KOPT-K1 (cell line): ENCODE data around the gene TLN1.

ENCODE experiments used
- H3K27ac ChIP-seq: fragments of 200-600 bp; sonication (generic); 2 replicates; pipeline ENCODE4 v1.5.1; 2016; ENCODE audit warnings: antibody characterized with exemption, mild to moderate bottlenecking, low read depth, low read length; ENCODE audit not compliant: poor library complexity, severe bottlenecking
- H3K36me3 ChIP-seq: fragments of 200-600 bp; sonication (generic); 2 replicates; pipeline ENCODE4 v1.5.1; 2017; ENCODE audit warnings: antibody characterized with exemption, mild to moderate bottlenecking, low read length, moderate library complexity; ENCODE audit not compliant: insufficient read depth
- H3K9me3 ChIP-seq: fragments of 200-600 bp; sonication (generic); 2 replicates; pipeline ENCODE4 v1.5.1; 2017; ENCODE audit warnings: antibody characterized with exemption, low read length, mild to moderate bottlenecking; ENCODE audit not compliant: insufficient read depth, poor library complexity, severe bottlenecking

Gene TLN1

DNA sequence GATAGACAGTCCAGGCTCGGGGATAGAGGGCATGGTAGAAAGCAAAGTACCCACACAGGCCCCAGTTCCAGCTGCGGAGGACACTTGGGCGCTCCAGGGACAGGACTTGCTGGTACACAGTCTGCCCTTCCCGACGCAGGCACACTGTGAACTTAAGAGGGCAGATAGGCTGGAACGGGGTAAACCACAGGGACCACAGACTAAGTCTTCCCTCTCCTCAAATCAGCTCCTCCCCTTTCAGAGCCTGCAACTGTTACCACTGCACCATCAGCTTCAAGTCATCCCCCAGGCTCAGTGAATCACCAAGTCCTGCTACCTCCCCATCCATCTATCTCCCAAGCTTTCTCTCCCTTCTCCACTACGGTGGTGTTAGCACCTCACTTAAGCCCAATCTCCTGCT, 9.7 kb upstream of the TLN1 start:
- Histone ChIP-seq H3K27ac (no peak overlapping the region), H3K36me3 (peaks cover 66% of the 10 kb centered on the region), H3K9me3 (no peaks in the 10 kb centered on the region)

DNA sequence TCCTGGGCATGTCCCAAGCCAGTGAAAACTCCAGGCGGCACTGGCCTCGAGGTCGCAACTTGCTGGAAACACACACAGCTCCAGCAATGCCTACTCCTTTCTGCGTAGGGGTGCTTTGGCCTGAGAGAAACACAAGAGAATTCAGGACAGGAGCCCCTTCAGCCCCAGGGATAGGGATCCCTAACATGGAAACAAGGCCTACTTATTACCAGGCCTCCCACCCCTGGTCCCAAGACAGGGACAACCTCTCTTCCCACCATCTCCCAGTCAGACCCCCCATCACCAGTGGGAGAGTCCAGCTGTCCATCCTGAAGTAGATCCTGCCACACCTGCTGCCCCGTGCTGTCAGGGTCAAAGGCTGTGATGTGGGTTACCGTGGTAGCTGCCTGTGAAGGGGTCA, 8.2 kb upstream of the TLN1 start:
- Histone ChIP-seq H3K9me3 (no peaks in the 10 kb centered on the region), H3K36me3 (peaks cover 81% of the 10 kb centered on the region), H3K27ac (no peak overlapping the region)

DNA sequence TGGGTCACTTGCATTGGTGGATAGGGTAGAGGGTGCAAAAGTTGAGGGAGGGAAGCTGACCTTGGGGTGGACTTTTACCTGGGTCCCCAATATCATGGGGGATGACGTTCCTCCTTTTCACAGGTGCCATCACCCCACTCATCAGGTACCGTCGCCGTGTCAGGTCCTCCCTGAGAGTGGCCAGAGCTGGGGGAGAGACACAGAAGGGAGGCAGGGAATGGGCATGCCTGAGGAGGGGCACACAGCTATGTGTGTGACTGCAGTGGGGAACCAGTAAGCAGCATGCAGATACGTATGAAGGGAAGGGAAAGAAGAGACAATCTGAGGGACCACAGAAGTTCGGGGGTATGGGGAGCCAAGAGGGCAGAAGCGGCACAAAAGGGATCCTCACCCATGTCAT, 6.9 kb upstream of the TLN1 start:
- Histone ChIP-seq H3K36me3 (peaks cover 74% of the 10 kb centered on the region), H3K27ac (no peak overlapping the region), H3K9me3 (no peaks in the 10 kb centered on the region)

DNA sequence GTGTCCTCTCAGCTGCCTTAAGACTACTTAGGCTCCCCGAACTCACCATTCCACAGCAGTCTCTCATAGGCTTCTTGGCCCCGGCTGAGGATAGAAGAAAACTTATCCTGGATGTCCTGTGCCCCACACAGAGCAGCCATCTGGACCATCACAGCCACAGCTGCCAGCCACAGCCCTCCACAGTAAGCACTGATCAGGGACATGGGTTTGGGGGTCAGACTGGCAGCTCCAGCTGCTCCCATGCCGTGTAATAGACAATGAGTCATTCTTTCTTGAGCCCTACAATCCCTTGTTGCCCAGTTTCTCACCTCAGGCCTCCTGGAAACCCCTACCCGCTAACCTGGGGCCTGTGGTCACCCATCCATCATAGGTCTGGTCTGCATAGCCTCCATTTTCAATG, 6.2 kb upstream of the TLN1 start:
- H3K9me3 ChIP-seq = no peaks in the 10 kb centered on the region
- no peak overlapping the region for H3K27ac ChIP-seq
- peaks cover 66% of the 10 kb centered on the region for H3K36me3 ChIP-seq

DNA sequence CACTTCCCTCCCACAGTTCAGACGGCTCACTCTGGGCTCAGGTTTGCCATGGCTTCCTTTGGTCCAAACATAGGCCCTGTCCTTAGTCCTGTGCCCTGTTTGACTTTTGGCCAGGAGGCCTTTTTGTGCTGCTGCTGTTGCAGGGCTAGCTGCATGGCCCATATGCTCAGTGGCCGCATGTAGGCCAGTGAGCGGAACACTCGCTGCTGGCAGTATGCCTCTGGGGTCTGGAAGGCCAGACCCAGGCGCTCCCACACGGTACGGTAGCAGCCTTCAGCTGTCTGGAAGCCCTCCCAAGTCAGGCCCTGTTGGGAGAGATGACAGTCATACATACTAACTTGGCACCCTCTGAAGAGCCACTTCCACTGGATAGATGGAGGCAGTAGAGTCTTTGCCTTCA, 5.1 kb upstream of the TLN1 start:
- Histone ChIP-seq H3K9me3 (no peaks in the 10 kb centered on the region), H3K36me3 (peaks cover 60% of the 10 kb centered on the region), H3K27ac (no peak overlapping the region)

DNA sequence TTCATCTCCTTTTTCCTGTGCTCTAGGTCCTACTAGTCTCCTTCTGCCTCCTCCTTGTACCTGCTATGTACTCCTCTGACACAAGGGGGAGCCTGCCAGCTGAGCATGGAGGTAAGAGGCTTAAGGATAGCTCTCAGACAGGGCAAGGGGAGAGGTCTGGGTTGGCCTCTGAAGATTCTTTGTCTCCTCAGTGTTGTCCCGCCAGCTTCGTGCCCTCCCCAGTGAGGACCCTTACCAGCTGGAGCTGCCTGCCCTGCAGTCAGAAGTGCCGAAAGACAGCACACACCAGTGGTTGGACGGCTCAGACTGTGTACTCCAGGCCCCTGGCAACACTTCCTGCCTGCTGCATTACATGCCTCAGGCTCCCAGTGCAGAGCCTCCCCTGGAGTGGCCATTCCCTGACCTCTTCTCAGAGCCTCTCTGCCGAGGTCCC, 4.2 kb upstream of the TLN1 start:
- no peaks in the 10 kb centered on the region for H3K9me3 ChIP-seq
- H3K36me3 ChIP-seq = peaks cover 60% of the 10 kb centered on the region
- H3K27ac ChIP-seq = no peak overlapping the region

DNA sequence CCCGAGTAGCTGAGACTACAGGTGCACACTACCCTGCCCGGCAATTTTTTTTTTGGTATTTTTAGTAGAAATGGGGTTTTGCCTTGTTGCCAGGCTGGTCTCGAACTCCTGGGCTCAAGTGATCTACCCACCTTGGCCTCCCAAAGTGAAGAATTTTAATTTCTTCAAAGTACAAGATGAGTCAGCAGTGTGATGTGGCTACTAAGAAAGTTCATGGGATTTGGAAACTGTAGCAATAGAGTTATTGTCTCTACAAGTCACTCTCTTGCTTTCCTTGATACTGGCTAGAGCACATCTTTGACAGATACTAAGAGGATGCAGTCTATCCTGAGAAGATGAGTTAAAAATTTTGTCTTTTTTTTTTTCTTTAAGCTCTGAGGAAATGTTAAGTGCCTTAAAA, 2.1 kb upstream of the TLN1 start:
- Histone ChIP-seq H3K9me3 (no peaks in the 10 kb centered on the region), H3K36me3 (peaks cover 40% of the 10 kb centered on the region), H3K27ac (no peak overlapping the region)

DNA sequence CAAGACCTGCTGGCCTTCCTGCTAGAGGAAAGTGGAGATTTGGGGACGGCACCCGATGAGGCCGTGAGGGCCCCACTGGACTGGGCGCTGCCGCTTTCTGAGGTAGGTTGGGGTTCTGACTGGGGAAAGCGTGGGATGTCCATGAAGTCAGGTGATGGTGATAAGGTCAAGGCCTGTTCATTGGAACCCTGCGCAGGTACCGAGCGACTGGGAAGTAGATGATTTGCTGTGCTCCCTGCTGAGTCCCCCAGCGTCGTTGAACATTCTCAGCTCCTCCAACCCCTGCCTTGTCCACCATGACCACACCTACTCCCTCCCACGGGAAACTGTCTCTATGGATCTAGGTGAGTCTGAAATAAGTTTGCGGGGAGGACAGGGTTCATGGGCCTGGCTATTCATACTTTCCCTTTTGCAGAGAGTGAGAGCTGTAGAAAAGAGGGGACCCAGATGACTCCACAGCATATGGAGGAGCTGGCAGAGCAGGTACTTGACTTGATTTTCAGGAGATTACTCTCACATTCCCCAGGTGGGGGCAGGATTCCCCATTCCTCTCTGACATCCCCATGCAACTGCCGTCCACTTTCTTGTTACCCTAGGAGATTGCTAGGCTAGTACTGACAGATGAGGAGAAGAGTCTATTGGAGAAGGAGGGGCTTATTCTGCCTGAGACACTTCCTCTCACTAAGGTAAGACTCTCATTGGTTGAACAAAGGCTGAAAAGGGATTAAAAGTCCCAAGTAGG, 976 bp upstream of the TLN1 start:
- Histone ChIP-seq H3K9me3 (no peaks in the 10 kb centered on the region), H3K36me3 (peaks cover 29% of the 10 kb centered on the region), H3K27ac (peak overlapping the region; percentile 81)

DNA sequence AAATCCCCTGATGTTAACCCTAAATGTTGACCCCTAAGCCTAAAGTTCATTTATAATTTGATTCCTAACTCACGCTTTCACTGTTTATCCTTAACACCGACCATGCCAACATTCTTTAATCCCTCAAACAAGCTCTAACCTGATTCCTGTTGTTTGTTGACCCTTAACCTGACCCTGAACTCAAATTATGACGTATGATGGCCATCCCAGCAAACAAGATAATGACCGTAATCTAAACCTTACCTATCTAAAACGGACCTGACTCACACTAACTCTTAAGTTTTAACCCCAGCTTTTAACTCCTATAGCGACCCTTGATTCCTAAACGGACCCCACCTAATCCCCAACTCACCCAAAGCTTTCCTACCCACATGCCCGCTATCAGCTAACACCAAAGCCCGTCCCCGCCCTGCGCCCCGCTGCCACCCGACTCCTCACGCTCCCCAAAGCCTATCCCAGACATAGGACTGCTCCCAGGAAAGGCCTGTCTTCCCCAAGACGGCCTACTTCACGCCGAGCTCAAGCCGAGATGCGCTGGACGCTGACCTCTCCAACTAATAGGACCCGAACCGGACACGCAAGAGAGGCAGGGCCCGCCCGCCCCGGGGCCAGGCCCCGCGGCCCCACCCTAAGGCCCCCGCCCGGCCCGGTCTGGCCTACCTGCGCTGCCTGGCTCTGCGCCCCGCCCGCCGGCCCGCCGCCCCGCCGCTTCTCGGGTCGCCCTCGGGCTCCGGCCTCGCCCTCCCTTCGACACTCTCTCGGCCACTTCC, 395 bp downstream of the TLN1 start:
- Histone ChIP-seq H3K9me3 (no peaks in the 10 kb centered on the region), H3K36me3 (peaks cover 22% of the 10 kb centered on the region), H3K27ac (peak overlapping the region; percentile 81)

DNA sequence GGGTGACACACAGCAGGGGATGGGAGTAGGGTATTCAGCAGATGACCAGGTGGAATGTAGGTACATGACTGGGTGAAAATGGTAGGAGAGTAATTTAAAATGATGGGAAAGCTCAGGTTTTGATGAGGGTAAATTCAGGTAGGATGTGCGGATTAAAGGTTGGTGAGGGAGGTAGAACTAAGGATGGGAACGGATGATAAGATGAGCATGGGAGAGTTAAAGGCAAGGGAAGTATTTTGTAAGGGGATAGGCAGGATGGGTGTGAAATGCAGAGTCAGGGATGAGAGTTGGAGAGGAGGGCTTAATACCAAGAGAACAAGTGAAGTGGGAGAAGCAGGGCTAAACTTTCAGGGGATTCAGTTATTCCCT, 1.5 kb downstream of the TLN1 start:
- peaks cover 19% of the 10 kb centered on the region for H3K36me3 ChIP-seq
- peak overlapping the region; percentile 81 for H3K27ac ChIP-seq
- H3K9me3 ChIP-seq = no peaks in the 10 kb centered on the region

DNA sequence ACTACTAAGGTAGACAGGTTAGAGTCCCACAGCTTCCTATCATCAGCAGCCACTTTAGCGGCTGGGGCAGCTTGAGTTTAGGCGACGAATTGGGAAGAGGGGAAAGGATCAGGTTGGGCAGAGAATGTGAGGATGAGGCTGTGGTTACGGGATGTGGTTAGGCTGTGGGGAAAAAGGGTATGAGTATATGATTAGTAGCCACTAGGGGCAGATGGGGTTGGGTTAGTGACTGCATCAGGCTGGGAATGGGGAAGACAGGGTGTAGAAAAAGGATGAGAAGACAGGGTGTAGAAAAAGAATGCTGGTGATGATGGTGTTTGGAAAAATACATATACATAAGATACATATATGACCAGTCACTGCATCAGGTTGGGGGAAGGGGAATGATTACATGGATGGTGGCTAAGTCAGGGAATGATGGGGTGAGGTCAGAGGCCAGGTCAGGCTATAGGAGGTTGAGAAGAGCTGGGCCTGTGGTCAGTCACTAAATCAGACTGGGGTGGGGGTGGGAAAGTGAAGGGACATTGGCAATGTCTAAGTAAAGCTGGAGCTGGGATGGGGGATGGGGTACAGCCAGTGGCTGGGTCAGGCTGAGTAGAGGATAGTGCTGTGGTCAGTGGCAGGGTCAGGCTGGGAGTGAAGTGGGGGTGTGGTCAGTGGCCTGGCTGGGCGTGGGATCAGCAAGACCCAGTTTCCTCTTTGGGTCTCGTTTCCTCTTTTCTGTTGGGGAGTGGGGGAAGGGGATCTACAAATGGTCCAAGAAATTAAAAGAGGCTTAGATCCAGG, 2.1 kb downstream of the TLN1 start:
- Histone ChIP-seq H3K9me3 (no peaks in the 10 kb centered on the region), H3K36me3 (peaks cover 21% of the 10 kb centered on the region), H3K27ac (no peak overlapping the region)

DNA sequence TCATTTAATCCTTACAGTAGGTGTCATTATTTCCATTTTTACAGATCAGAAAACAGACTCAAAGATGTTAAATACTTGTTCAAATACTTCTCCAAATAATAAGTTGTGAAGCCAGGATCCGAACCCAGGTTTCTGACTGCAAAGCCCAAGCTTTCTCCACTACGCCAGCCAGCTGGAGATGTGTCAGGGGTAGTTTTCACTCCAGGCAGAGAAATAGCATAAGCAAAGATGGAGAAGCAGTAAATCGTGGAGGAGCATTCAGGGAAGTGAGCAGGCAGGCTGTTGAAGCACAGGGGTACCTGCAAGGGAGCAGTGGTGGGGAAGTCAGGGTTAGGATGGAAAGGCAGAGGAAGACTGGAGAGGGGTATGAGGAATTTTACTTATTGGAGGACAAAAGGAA, 2.9 kb downstream of the TLN1 start:
- H3K9me3 ChIP-seq = no peaks in the 10 kb centered on the region
- H3K27ac ChIP-seq = no peak overlapping the region
- H3K36me3 ChIP-seq = peaks cover 29% of the 10 kb centered on the region

DNA sequence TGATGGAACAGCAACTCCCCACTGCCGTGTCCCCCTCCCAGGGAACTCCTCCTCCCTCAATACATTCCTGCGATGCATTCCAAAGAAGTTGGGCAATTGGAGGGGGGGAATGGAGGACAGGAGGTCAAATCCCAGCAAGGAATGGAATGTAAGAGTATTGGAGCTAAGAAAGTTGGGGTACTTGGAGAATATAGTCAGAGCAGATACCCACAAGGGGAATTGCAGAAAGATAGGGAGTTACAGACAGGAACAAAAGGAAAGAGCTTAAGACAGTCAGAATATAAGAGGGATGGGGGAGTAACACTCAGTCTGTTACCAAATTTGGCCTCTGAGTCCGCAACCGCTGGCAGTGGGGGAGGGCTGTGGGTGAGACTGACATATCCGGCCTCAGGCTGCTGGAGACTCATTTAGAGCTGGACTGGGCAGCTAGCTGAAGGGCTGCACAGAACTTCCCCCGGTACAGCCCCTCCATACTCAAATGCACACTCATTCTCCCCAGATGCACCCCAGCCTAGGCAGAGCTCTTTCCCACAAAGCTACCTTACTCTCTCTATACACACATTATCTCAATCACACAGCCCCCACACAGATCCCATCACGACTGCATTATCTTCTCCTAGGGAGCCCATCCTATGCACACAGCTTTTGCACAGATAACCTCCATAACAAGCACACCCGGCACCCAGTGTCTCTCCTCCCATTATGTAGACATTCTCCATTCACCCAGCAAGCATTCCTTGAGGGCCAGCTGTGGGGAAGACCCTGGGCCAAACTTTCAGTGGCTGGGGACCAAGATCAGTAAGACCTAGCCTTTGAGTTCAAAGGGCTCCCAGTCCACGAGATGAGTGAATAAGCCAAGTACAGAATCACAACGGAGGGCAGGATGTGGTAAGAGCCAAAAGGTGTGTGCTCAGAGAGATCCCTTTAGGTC, 3.7 kb downstream of the TLN1 start:
- H3K27ac ChIP-seq = peak overlapping the region; percentile 6
- no peaks in the 10 kb centered on the region for H3K9me3 ChIP-seq
- H3K36me3 ChIP-seq = peaks cover 37% of the 10 kb centered on the region

DNA sequence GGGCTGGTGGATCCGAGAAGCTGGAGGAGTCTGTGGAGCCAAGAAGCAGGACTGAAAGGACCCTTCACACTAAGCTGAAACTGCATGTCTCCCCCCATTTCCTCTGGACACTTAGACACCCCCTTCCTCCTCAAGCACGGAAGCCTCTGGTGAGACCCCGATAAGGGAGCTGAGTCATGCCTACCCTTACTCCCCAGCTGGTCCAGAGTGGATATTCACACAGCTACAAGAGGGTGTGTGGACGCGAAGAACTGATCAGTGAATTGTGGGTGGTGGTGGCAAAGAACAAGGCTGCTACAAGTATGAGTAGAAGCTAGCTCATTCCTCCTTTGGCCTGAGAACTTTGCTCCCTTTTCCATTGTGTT, 4.3 kb downstream of the TLN1 start:
- H3K27ac ChIP-seq = no peak overlapping the region

More for the DNA sequence above, 4.3 kb downstream of the TLN1 start:
- peaks cover 43% of the 10 kb centered on the region for H3K36me3 ChIP-seq
- no peaks in the 10 kb centered on the region for H3K9me3 ChIP-seq
